Measurements from ENCODE around the gene ASAP3.

DNA sequence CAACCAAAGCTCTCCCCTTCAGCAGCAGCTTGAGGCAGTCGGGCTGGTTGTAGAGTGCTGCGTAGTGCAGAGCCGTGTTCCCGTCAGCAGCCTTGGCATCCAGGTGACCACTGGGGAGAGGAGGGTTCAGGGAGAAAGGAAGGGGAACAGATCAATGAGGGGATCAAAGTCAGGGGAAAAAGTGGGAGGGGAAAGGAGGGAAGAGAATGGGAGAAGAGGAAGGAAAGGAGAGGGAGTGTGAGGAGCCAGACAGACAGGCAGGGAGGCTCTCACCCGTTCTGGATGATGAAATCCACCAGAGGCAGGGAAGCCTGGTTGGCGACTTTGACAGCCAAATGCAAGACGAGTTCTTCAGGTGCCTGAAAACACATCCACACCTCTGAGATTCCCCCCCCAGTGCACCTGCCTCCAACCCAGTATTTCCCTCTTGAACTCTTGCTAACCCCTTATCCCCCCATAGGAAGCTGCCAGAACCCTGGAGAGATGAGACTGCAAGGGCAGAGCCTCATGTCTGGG, 49.7 kb downstream of the ASAP3 start:
- TF ChIP-seq ZNF70 (CRISPR knock-in tag; IDR thresholded peaks at IDR 0.05) (no peak), RARB (CRISPR knock-in tag; IDR thresholded peaks at IDR 0.05) (no peak), ARNTL (CRISPR knock-in tag; IDR thresholded peaks at IDR 0.05; ENCODE audit: borderline replicate concordance, low read depth) (no peak), CSRNP3 (CRISPR knock-in tag; IDR thresholded peaks at IDR 0.05) (no peak), ISL1 (CRISPR knock-in tag; IDR thresholded peaks at IDR 0.05) (no peak)
